ENCODE data around the gene PFKFB4. TPM values are rescaled to one million over a fixed set of nuclear protein-coding genes. Genes with fewer than 3 reads are reported as not detected.

PFKFB4 gene
- total and polyA plus RNA-seq, 9 of the 15 experiments (the other 6 are each of a cell fraction or from before 2014, with no cell fraction given), result 0.92 to 56.3 (median 13.5) TPM

GRCh38 chr3:48568476-48568875, 11.9 kb upstream of the PFKFB4 start (continued):
- TF ChIP-seq IRF9 (tag; IDR thresholded peaks at IDR 0.05), result no peak
- TF ChIP-seq BRD4 (IDR thresholded peaks at IDR 0.05), result no peak
- TF ChIP-seq ELF4 (CRISPR knock-in tag; IDR thresholded peaks at IDR 0.05), result no peak
- no peak for TF ChIP-seq CBFA2T3 (IDR thresholded peaks at IDR 0.05)
- TF ChIP-seq ARNT (IDR thresholded peaks at IDR 0.05), result no peak
- TF ChIP-seq ZFP30 (CRISPR knock-in tag; IDR thresholded peaks at IDR 0.05; ENCODE audit: borderline replicate concordance), result no peak
- TF ChIP-seq POU5F1 (IDR thresholded peaks at IDR 0.05; ENCODE audit: borderline replicate concordance, low read depth, low read length, partially characterized antibody), result no peak
- TF ChIP-seq HOXB6 (CRISPR knock-in tag; IDR thresholded peaks at IDR 0.05; ENCODE audit: borderline replicate concordance), result no peak
- TF ChIP-seq ZC3H11A (IDR thresholded peaks at IDR 0.05; ENCODE audit: low read depth, low read length), result no peak
- no peak for TF ChIP-seq HCFC1 (IDR thresholded peaks at IDR 0.05; ENCODE audit: low read depth, low read length)
- TF ChIP-seq PURB (CRISPR knock-in tag; IDR thresholded peaks at IDR 0.05; ENCODE audit: low read depth), result no peak

GRCh38 chr3:48567500-48567899, 10.9 kb upstream of the PFKFB4 start:
- no peak for TF ChIP-seq BRF2 (IDR thresholded peaks at IDR 0.05; ENCODE audit: borderline replicate concordance, insufficient read depth, insufficient read length)
- no peak for TF ChIP-seq PPARD (CRISPR knock-in tag; IDR thresholded peaks at IDR 0.05)
- TF ChIP-seq CCAR2 (IDR thresholded peaks at IDR 0.05; ENCODE audit: low read depth, low read length), result no peak
- TF ChIP-seq BACH1 (tag; IDR thresholded peaks at IDR 0.05), result no peak
- no peak for TF ChIP-seq ASH1L (IDR thresholded peaks at IDR 0.05; ENCODE audit: borderline replicate concordance, low read depth, partially characterized antibody)
- H3K9ac ChIP-seq (ENCODE audit: insufficient read depth in 1 of 2, low read depth in 2 of 2, low read length in 2 of 2), result no peak overlapping the region
- BruUV-seq (replicated peaks), result no TSS peak
- H3K79me2 ChIP-seq (ENCODE audit: control insufficient read depth, insufficient read depth, low read length), result no peaks in the 10 kb centered on the region
- H3K27me3 ChIP-seq (ENCODE audit: control insufficient read depth in 2 of 2, insufficient read depth in 2 of 2, low read length in 2 of 2), result no peaks in the 10 kb centered on the region
- WGBS (ENCODE audit: insufficient coverage, low coverage, missing lambda C conversion rate), result 23% methylated on average over 2 of the region's 11 CpGs
- no peak overlapping the region for H2AFZ ChIP-seq (ENCODE audit: low read depth, low read length)
- no peak for ATAC-seq
- no peaks in the 10 kb centered on the region for H3K9me1 ChIP-seq (ENCODE audit: control insufficient read depth, insufficient read depth, low read length)
- ChIA-PET CTCF (ENCODE audit: low intra/inter-chr PET ratio) (no interaction called here), POLR2A (interaction anchor here (1.0 kb wide), 1 partner anchor 30 kb away, joined by 3 read pairs; no protein-coding TSS in a partner anchor)
- H3K4me3 ChIP-seq, result no peak overlapping the region
- H3K4me2 ChIP-seq (ENCODE audit: insufficient read depth, low read length), result no peak overlapping the region
- no peak for DNase-seq (ENCODE audit: extremely low read depth in 1 of 4, low spot score in 3 of 4)
- no peaks in the 10 kb centered on the region for H3K36me3 ChIP-seq (ENCODE audit: control insufficient read depth, insufficient read depth, low read length)
- in situ Hi-C loops (cut with MboI), result no loop called here
- H4K20me1 ChIP-seq (replicated peaks; ENCODE audit: control insufficient read depth, insufficient read depth, low read length), result no peaks in the 10 kb centered on the region
- no peaks in the 10 kb centered on the region for H3K9me3 ChIP-seq (replicated peaks; ENCODE audit: control insufficient read depth, insufficient read depth, low read depth, low read length)
- intact Hi-C loops (cut with micrococcal nuclease), result no loop called here
- no peak for FAIRE-seq
- H3K4me1 ChIP-seq (replicated peaks in 1 of 2; ENCODE audit: control insufficient read depth in 2 of 2, insufficient read depth in 2 of 2, low read length in 2 of 2), result peaks cover 0 to 40% of the 10 kb centered on the region in 2 experiments; a peak in 2 of 5 replicates
- H3K27ac ChIP-seq (ENCODE audit: extremely low read depth, low read depth, low read length), result no peak overlapping the region

Data from K562 (cell line).